Measurements from ENCODE around the gene TNFRSF8. TPM values are rescaled to one million over a fixed set of nuclear protein-coding genes. Genes with fewer than 3 reads are reported as not detected.

The TNFRSF8 gene
- 1 to 10 TPM; 6.0 to 6.5 TPM for total RNA-seq

GRCh38 chr1:12063141-12064072, at the start of gene TNFRSF8:
TNFRSF8 (plus strand) TSS chr1:12063303; CDS start chr1:12063599, 296 bp downstream.
- H3K27me3 Mint-ChIP-seq: peaks cover 26% of the 10 kb centered on the region
- H3K27ac Mint-ChIP-seq: peak within 1 kb of the TSS; percentile 65

GRCh38 chr1:12014141-12014991, 48.7 kb upstream of the TNFRSF8 start:
- no peak overlapping the region for H3K4me3 Mint-ChIP-seq
- no peaks in the 10 kb centered on the region for H3K9me3 Mint-ChIP-seq
- DNase-seq: no peak
- POLR2A ChIA-PET: interaction anchor here (0.6 to 0.7 kb wide), 2 partner anchors 44 to 94 kb away, joined by 3 read pairs; no protein-coding TSS in a partner anchor
- H3K27ac Mint-ChIP-seq: peak overlapping the region; percentile 1
- CTCF ChIA-PET: interaction anchor here (0.5 to 1.3 kb wide), 4 partner anchors 9 to 87 kb away, joined by 3 to 5 read pairs (median 3); no protein-coding TSS in a partner anchor
- no peaks in the 10 kb centered on the region for H3K27me3 Mint-ChIP-seq
- peaks cover 34% of the 10 kb centered on the region for H3K4me1 Mint-ChIP-seq
- peaks cover 33% of the 10 kb centered on the region for H3K36me3 Mint-ChIP-seq (ENCODE audit: low read depth)

More at GRCh38 chr1:12063141-12064072, at the start of gene TNFRSF8:
- POLR2A ChIA-PET: interaction anchor here (0.8 kb wide), 1 partner anchor 44 kb away, joined by 3 read pairs; the partner anchor contains the start of gene MIIP
- DNase-seq: peak; percentile 43
- Mint-ChIP-seq H3K4me3 (peak within 1 kb of the TSS; percentile 70), H3K9me3 (no peaks in the 10 kb centered on the region), H3K4me1 (peaks cover 59% of the 10 kb centered on the region), H3K36me3 (ENCODE audit: low read depth) (peaks cover 2% of the 10 kb centered on the region)
- CTCF ChIA-PET: interaction anchor here (0.5 to 1.1 kb wide), 5 partner anchors 11 to 53 kb away, joined by 3 to 4 read pairs (median 3); no protein-coding TSS in a partner anchor

GRCh38 chr1:12015001-12015491, 48.1 kb upstream of the TNFRSF8 start:
- H3K4me1 Mint-ChIP-seq: peaks cover 37% of the 10 kb centered on the region
- no peaks in the 10 kb centered on the region for H3K27me3 Mint-ChIP-seq
- no peak overlapping the region for H3K27ac Mint-ChIP-seq
- no peak overlapping the region for H3K4me3 Mint-ChIP-seq
- POLR2A ChIA-PET: interaction anchor here (0.6 kb wide), 1 partner anchor 93 kb away, joined by 3 read pairs; no protein-coding TSS in a partner anchor
- CTCF ChIA-PET: no interaction called here
- peaks cover 27% of the 10 kb centered on the region for H3K36me3 Mint-ChIP-seq (ENCODE audit: low read depth)
- H3K9me3 Mint-ChIP-seq: no peaks in the 10 kb centered on the region
- no peak for DNase-seq

- no peak overlapping the region for H3K4me3 Mint-ChIP-seq
- no peak overlapping the region for H3K27ac Mint-ChIP-seq
- CTCF ChIA-PET: no interaction called here
- H3K9me3 Mint-ChIP-seq: no peaks in the 10 kb centered on the region
- no peaks in the 10 kb centered on the region for H3K27me3 Mint-ChIP-seq
- DNase-seq: no peak
- POLR2A ChIA-PET: no interaction called here
- peaks cover 24% of the 10 kb centered on the region for H3K36me3 Mint-ChIP-seq (ENCODE audit: low read depth)
- peaks cover 41% of the 10 kb centered on the region for H3K4me1 Mint-ChIP-seq
These were observed 47.6 kb upstream of the TNFRSF8 start for GRCh38 chr1:12015499-12015898.

- POLR2A ChIA-PET: no interaction called here
- Mint-ChIP-seq H3K27ac (no peak overlapping the region), H3K4me1 (peaks cover 42% of the 10 kb centered on the region), H3K36me3 (ENCODE audit: low read depth) (peaks cover 18% of the 10 kb centered on the region), H3K4me3 (no peak overlapping the region), H3K27me3 (no peaks in the 10 kb centered on the region), H3K9me3 (no peaks in the 10 kb centered on the region)
- DNase-seq: no peak
- CTCF ChIA-PET: interaction anchor here (0.7 kb wide), 1 partner anchor 15 kb away, joined by 4 read pairs; no protein-coding TSS in a partner anchor
These were observed 46.9 kb upstream of the TNFRSF8 start for GRCh38 chr1:12016182-12016581.

- peak; percentile 16 for DNase-seq
- H3K36me3 Mint-ChIP-seq (ENCODE audit: low read depth): peaks cover 17% of the 10 kb centered on the region
- H3K4me1 Mint-ChIP-seq: peaks cover 23% of the 10 kb centered on the region
- no peaks in the 10 kb centered on the region for H3K27me3 Mint-ChIP-seq
- H3K27ac Mint-ChIP-seq: peak overlapping the region; percentile 90
- POLR2A ChIA-PET: interaction anchor here (1.1 to 2.0 kb wide), 4 partner anchors 27 to 112 kb away, joined by 3 to 6 read pairs (median 4); no protein-coding TSS in a partner anchor
- CTCF ChIA-PET: interaction anchor here (0.8 to 2.2 kb wide), 11 partner anchors 9 to 112 kb away, joined by 3 to 8 read pairs (median 5); no protein-coding TSS in a partner anchor
- H3K4me3 Mint-ChIP-seq: peak overlapping the region; percentile 77
- H3K9me3 Mint-ChIP-seq: no peaks in the 10 kb centered on the region
These were observed 43.1 kb upstream of the TNFRSF8 start for GRCh38 chr1:12019858-12020509.

- ChIA-PET CTCF (interaction anchor here (0.6 to 2.1 kb wide), 2 partner anchors 9 to 49 kb away, joined by 4 to 8 read pairs; no protein-coding TSS in a partner anchor), POLR2A (no interaction called here)
- Mint-ChIP-seq H3K9me3 (no peaks in the 10 kb centered on the region), H3K4me3 (no peak overlapping the region), H3K4me1 (peaks cover 19% of the 10 kb centered on the region), H3K36me3 (ENCODE audit: low read depth) (peaks cover 28% of the 10 kb centered on the region), H3K27ac (no peak overlapping the region), H3K27me3 (no peaks in the 10 kb centered on the region)
- DNase-seq: no peak
These were observed 41.5 kb upstream of the TNFRSF8 start for GRCh38 chr1:12021616-12022015.

GRCh38 chr1:12022036-12022435, 41.1 kb upstream of the TNFRSF8 start:
- Mint-ChIP-seq H3K36me3 (ENCODE audit: low read depth) (peaks cover 31% of the 10 kb centered on the region), H3K27me3 (no peaks in the 10 kb centered on the region), H3K9me3 (no peaks in the 10 kb centered on the region), H3K27ac (no peak overlapping the region), H3K4me1 (peaks cover 18% of the 10 kb centered on the region), H3K4me3 (no peak overlapping the region)
- no peak for DNase-seq
- ChIA-PET POLR2A (no interaction called here), CTCF (interaction anchor here (0.6 to 2.1 kb wide), 5 partner anchors 8 to 49 kb away, joined by 3 to 8 read pairs (median 4); no protein-coding TSS in a partner anchor)

- Mint-ChIP-seq H3K27ac (no peak overlapping the region), H3K36me3 (ENCODE audit: low read depth) (peaks cover 37% of the 10 kb centered on the region), H3K4me3 (no peak overlapping the region), H3K27me3 (no peaks in the 10 kb centered on the region), H3K9me3 (no peaks in the 10 kb centered on the region), H3K4me1 (peaks cover 3% of the 10 kb centered on the region)
- CTCF ChIA-PET: interaction anchor here (0.6 to 1.7 kb wide), 4 partner anchors 8 to 22 kb away, joined by 3 to 7 read pairs (median 5); no protein-coding TSS in a partner anchor
- DNase-seq: no peak
- POLR2A ChIA-PET: no interaction called here
These were observed 36.5 kb upstream of the TNFRSF8 start for GRCh38 chr1:12026586-12026985.

- no peaks in the 10 kb centered on the region for H3K9me3 Mint-ChIP-seq
- no peaks in the 10 kb centered on the region for H3K4me1 Mint-ChIP-seq
- no peaks in the 10 kb centered on the region for H3K27me3 Mint-ChIP-seq
- no peak overlapping the region for H3K4me3 Mint-ChIP-seq
- H3K36me3 Mint-ChIP-seq (ENCODE audit: low read depth): peaks cover 28% of the 10 kb centered on the region
- ChIA-PET CTCF (no interaction called here), POLR2A (no interaction called here)
- no peak overlapping the region for H3K27ac Mint-ChIP-seq
- no peak for DNase-seq
These were observed 34.9 kb upstream of the TNFRSF8 start for GRCh38 chr1:12028248-12028647.

- POLR2A ChIA-PET: no interaction called here
- no peaks in the 10 kb centered on the region for H3K27me3 Mint-ChIP-seq
- H3K27ac Mint-ChIP-seq: no peak overlapping the region
- H3K4me1 Mint-ChIP-seq: no peaks in the 10 kb centered on the region
- CTCF ChIA-PET: interaction anchor here (2.2 kb wide), 1 partner anchor 8 kb away, joined by 8 read pairs; no protein-coding TSS in a partner anchor
- no peak for DNase-seq
- no peaks in the 10 kb centered on the region for H3K9me3 Mint-ChIP-seq
- H3K4me3 Mint-ChIP-seq: no peak overlapping the region
- peaks cover 28% of the 10 kb centered on the region for H3K36me3 Mint-ChIP-seq (ENCODE audit: low read depth)
These were observed 34.1 kb upstream of the TNFRSF8 start for GRCh38 chr1:12028957-12029511.
